IPS-15b (cell line): ENCODE data around the gene GMPR.

Experiments
- H3K27me3 ChIP-seq: one replicate; pipeline ENCODE4 v1.6.1; 2013; ENCODE audit warnings: low read length; ENCODE audit not compliant: control insufficient read depth, insufficient read depth
- H3K36me3 ChIP-seq: one replicate; pipeline ENCODE4 v1.6.1; 2013; ENCODE audit warnings: low read length; ENCODE audit not compliant: control insufficient read depth, insufficient read depth
- H3K4me1 ChIP-seq: one replicate; pipeline ENCODE4 v1.6.1; 2013; ENCODE audit warnings: mild to moderate bottlenecking, low read length; ENCODE audit not compliant: control insufficient read depth, insufficient read depth
- H3K4me3 ChIP-seq: one replicate; pipeline ENCODE4 v1.5.1; 2013; ENCODE audit warnings: low read depth, low read length
- H3K9ac ChIP-seq: one replicate; pipeline ENCODE4 v1.6.1; 2013; ENCODE audit warnings: low read depth, mild to moderate bottlenecking, low read length
- H3K9me3 ChIP-seq: one replicate; pipeline ENCODE4 v1.6.1; 2013; ENCODE audit warnings: mild to moderate bottlenecking, low read length; ENCODE audit not compliant: control insufficient read depth, insufficient read depth

The GMPR gene

DNA sequence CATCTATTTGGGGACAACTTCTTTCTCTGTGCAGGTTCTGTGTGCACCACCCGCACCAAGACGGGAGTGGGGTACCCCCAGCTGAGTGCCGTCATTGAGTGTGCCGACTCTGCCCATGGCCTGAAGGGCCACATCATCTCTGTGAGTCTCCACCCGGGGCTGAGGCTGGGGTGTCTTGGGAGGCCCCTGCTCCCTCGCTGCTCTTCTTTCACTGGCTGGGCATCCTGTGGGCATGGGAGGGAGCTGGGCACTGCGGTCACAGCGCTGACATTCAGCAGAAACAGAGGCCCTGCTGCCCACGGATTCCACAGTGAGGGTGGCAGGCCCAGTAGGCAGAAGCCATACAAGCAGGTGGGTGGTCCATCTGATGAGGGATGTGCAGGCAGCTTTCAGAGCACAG is 40.4 kb downstream of the GMPR start:
- Histone ChIP-seq H3K36me3 (no peaks in the 10 kb centered on the region), H3K9ac (no peak overlapping the region), H3K9me3 (no peaks in the 10 kb centered on the region), H3K4me1 (peaks cover 5% of the 10 kb centered on the region), H3K4me3 (no peak overlapping the region), H3K27me3 (no peaks in the 10 kb centered on the region)

DNA sequence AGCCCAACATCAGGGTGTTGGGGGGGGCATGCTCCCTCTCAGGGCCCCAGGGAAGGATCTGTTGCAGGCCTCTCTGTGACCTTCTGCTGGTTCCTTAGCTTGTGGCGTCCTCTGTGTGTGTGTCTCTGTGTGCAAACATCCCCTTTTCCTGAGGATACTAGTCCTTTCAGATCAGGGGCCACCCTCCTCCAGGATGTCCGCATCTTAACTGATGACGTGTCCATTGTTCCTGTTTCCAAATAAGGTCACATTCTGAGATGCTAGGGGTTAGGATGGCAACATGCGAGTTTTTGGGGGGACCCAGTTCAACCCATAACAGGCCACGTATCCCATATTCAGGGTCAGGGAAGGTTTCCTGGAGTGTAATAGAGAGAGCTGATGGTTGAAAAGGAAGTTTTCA is 40.9 kb downstream of the GMPR start:
- peaks cover 5% of the 10 kb centered on the region for H3K4me1 ChIP-seq
- no peaks in the 10 kb centered on the region for H3K27me3 ChIP-seq
- no peak overlapping the region for H3K9ac ChIP-seq
- no peak overlapping the region for H3K4me3 ChIP-seq
- H3K9me3 ChIP-seq, result no peaks in the 10 kb centered on the region
- no peaks in the 10 kb centered on the region for H3K36me3 ChIP-seq

DNA sequence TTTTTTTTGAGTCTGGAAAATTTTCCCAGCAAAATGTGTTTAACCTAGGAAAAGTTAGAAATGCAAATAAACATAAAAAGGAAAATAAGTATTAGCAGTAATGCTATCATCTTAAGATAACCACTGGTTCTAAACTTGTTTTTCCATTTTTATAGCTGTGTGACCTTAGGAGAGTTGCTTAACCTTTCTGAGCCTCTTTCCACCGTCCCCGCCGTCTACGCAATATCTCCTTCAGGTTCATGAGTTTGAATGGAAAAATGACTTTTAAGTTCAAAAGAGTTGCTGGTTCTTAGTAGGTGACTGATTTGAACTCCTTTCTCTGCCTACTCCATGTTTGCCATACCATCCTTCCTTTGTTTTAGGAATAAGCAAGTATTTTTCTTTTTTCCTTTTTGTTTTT is 44.0 kb downstream of the GMPR start:
- Histone ChIP-seq H3K9ac (no peak overlapping the region), H3K4me3 (no peak overlapping the region), H3K9me3 (no peaks in the 10 kb centered on the region), H3K27me3 (no peaks in the 10 kb centered on the region), H3K36me3 (no peaks in the 10 kb centered on the region), H3K4me1 (peaks cover 3% of the 10 kb centered on the region)

DNA sequence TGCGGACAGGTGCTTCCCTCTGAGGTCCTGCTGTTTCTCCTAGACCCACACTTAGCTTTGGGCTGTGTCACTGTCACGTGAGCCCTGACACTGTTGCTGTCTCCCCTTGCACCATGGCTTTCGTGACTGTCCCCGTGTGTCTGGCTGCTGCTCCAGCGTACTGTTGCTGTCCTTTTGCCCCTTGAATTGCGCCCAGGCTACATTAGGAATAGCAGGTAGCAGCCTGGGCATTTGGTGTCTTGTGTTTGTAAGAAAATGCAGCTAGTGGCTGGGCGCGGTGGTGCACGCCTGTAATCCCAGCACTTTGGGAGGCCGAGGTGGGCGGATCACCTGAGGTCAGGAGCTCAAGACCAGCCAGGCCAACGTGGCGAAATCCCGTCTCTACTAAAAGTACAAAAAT is 46.1 kb downstream of the GMPR start:
- Histone ChIP-seq H3K27me3 (no peaks in the 10 kb centered on the region), H3K4me1 (no peaks in the 10 kb centered on the region), H3K36me3 (no peaks in the 10 kb centered on the region), H3K9me3 (no peaks in the 10 kb centered on the region), H3K9ac (no peak overlapping the region), H3K4me3 (no peak overlapping the region)

DNA sequence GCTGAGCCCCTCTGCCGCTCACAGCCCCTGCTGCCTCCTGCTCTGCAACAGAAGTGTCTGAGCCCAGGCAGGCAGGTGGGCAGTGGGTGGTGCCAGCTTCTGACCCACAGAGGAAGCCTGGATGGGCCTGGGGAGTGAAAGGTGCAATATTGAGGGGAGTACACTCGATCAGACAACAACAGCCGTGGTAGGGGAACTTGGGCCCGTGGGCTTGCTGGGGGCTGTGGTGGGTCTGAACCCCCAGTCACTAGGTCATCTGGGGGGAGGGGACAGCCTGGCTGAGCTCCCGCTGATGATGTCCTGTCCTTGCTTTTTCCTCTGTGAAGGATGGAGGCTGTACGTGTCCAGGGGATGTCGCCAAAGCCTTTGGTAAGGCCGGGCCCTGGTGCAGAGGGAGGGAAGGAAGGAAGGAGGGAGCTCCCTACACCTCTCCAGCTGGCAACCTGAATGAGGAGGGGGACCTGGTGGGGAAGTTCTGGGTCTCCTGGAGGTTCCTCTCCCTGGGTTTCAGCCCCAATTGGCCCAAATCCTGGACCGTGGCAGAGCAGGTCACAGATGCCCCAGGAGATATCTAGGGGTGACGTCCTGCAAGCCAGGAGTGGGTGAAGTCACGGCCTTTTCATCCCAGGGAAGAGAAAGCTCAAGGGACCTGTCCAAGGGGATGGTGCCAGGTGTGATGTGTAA is 47.2 kb downstream of the GMPR start:
- Histone ChIP-seq H3K36me3 (no peaks in the 10 kb centered on the region), H3K9me3 (no peaks in the 10 kb centered on the region), H3K27me3 (no peaks in the 10 kb centered on the region), H3K4me1 (peaks cover under 1% of the 10 kb centered on the region), H3K9ac (no peak overlapping the region), H3K4me3 (no peak overlapping the region)

DNA sequence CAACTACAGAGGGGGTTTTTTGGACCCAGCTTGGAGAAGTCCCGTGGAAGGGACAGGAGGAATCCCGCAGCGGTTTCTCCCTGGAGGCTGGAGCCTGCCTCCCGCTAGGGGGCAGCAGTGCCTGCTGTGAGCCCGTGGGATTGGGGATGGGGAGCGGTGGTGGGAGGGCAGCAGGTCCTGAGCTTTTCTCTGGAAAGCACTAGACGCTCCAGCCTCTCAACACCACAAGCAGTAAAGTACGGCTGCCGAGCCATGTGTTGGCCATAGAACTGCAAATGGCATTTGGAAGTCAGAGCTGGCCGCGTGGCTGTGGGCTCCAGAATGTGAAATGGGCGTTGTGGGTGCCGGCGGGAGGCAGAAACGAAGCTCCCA is 47.8 kb downstream of the GMPR start:
- H3K9ac ChIP-seq, result no peak overlapping the region
- H3K4me1 ChIP-seq, result peaks cover 2% of the 10 kb centered on the region
- no peaks in the 10 kb centered on the region for H3K36me3 ChIP-seq
- H3K4me3 ChIP-seq, result no peak overlapping the region
- H3K27me3 ChIP-seq, result no peaks in the 10 kb centered on the region
- H3K9me3 ChIP-seq, result no peaks in the 10 kb centered on the region

DNA sequence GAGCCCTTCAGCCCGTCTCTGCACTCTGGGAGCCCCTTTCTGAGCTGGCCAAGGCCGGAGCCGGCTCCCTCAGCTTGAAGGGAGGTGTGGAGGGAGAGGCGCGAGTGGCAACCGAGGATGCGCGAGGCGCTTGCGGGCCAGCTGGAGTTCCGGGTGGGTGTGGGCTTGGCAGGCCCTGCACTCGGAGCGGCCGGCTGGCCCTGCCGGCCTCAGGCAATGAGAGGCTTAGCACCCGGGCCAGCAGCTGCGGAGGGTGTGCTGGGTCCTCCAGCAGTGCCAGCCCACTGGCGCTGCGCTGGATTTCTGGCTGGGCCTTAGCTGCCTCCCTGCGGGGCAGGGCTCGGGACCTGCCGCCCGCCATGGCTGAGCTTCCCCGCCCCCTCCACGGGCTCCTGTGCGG is 49.8 kb downstream of the GMPR start:
- Histone ChIP-seq H3K36me3 (no peaks in the 10 kb centered on the region), H3K27me3 (no peaks in the 10 kb centered on the region), H3K9me3 (no peaks in the 10 kb centered on the region), H3K4me3 (no peak overlapping the region), H3K4me1 (peaks cover 2% of the 10 kb centered on the region), H3K9ac (no peak overlapping the region)

DNA sequence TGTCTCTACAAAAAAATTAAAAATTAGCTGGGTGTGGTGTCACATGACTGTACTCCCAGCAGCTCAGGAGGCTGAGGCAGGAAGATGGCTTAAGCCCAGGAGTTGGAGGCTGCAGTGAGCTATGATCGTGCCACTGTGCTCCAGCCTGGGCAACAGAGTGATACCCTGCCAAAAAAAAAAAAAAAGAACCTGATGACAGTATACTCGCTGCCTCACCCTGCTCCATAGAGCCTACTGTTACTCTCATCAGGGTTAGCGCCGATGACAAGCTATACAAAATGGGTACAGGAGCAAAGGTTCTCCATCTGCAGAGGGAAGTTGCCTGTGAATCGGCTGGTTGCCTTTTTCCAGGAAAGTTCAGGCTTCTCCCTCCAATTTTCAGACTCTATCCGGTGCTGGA is 53.4 kb downstream of the GMPR start:
- H3K36me3 ChIP-seq, result no peaks in the 10 kb centered on the region
- no peak overlapping the region for H3K4me3 ChIP-seq
- H3K4me1 ChIP-seq, result peaks cover 2% of the 10 kb centered on the region
- H3K9me3 ChIP-seq, result no peaks in the 10 kb centered on the region
- no peaks in the 10 kb centered on the region for H3K27me3 ChIP-seq
- no peak overlapping the region for H3K9ac ChIP-seq

DNA sequence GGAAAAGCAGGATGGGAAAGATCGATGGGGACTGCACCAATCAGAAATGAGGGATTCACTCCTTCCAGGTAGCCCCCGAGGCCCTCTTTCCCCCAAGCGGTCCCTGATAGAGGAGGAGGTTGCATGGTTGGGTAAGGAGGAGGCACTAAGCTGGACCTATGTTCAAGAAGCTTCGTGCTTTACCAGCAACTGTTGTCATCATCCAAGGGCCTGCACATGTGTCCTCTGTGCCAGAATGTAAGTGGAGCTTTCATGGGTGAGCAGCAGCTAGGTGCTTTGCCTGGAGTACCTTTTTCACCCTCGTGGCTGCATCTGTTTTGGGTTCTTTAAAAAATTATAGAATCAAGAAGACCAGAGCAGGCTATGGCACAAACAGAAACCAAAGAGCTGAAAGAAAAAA is 54.0 kb downstream of the GMPR start:
- Histone ChIP-seq H3K27me3 (no peaks in the 10 kb centered on the region), H3K9me3 (no peaks in the 10 kb centered on the region), H3K36me3 (no peaks in the 10 kb centered on the region)

DNA sequence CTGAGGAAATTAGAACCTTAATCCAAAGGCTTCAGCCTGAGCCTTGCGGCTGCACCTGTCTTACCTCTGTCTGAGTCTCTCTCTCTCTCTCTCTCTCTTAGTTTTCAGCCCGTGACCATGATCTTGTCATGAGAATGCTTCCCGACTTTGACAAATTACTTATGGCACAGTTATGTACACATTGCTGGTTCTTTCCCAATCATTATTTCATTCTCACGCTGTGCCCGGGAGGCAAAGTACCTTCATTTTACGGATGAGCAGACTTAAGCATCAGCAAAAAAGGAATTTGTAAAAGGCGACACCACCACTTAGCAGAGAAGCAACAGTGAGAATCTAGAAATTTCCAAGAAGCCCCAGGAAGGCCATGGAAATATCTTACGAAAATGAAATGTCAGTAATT is 54.6 kb downstream of the GMPR start:
- no peaks in the 10 kb centered on the region for H3K36me3 ChIP-seq

More for the DNA sequence above, 54.0 kb downstream of the GMPR start:
- Histone ChIP-seq H3K9ac (no peak overlapping the region), H3K4me1 (peaks cover 2% of the 10 kb centered on the region), H3K4me3 (no peak overlapping the region)

DNA sequence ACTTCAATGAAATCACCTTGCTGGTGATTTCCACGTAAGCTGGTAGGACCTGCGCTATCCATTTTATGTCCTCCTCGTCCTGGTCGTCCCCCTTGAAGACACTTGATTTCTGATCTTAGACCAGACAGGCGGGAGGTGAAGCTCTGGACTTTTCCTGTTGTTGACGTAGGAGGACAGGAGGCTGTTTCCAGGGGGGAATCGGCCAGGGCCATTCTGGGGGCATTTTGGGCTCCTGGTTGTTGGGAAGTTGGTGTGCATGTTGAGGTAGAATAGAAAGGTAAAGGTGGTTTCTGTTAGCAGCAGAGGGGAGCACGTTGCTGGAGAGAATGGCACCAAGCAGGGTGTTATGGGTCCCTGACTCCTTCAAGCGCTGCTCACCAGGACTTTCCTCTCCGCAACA is 56.0 kb downstream of the GMPR start:
- Histone ChIP-seq H3K27me3 (no peaks in the 10 kb centered on the region), H3K9me3 (no peaks in the 10 kb centered on the region), H3K4me3 (no peak overlapping the region), H3K4me1 (peaks cover 2% of the 10 kb centered on the region), H3K9ac (no peak overlapping the region), H3K36me3 (no peaks in the 10 kb centered on the region)

More for the DNA sequence above, 54.6 kb downstream of the GMPR start:
- no peak overlapping the region for H3K9ac ChIP-seq
- H3K27me3 ChIP-seq, result no peaks in the 10 kb centered on the region
- no peak overlapping the region for H3K4me3 ChIP-seq
- peaks cover 2% of the 10 kb centered on the region for H3K4me1 ChIP-seq
- H3K9me3 ChIP-seq, result no peaks in the 10 kb centered on the region

DNA sequence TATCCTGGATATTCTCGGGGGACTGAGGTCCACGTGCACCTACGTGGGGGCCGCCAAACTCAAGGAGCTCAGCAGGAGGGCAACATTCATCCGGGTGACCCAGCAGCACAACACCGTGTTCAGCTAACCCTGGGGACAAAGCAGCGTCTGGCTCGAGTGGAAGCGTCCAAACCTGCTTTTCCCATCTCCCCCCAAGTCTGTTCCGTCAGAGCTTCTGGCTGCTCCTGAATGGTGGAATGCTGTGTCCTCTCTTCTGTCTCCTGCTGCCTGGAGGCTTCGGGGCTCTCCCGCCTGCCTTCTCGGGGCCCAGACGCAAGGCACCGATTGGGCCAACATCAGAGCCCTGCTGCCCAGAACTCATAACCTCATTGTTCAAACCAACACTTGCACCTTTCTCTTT is 56.7 kb downstream of the GMPR start:
- H3K36me3 ChIP-seq, result no peaks in the 10 kb centered on the region
- H3K9me3 ChIP-seq, result no peaks in the 10 kb centered on the region
- H3K27me3 ChIP-seq, result no peaks in the 10 kb centered on the region
- H3K4me3 ChIP-seq, result no peak overlapping the region
- H3K9ac ChIP-seq, result no peak overlapping the region
- peaks cover 2% of the 10 kb centered on the region for H3K4me1 ChIP-seq
